ENCODE data around the gene DPP8.
"Not testable (repeated sequence)": the region's sequence is repeated elsewhere in the genome, so short reads cannot be mapped to it uniquely, and the experiment has no call there.

Gene DPP8

GRCh38 chr15:65524226-65524625 is 6.7 kb upstream of the DPP8 start:
- DNase-seq (ENCODE audit: low spot score): no peak

GRCh38 chr15:65521350-65521749 is 3.9 kb upstream of the DPP8 start:
- no peak for DNase-seq (ENCODE audit: low spot score)

DNA sequence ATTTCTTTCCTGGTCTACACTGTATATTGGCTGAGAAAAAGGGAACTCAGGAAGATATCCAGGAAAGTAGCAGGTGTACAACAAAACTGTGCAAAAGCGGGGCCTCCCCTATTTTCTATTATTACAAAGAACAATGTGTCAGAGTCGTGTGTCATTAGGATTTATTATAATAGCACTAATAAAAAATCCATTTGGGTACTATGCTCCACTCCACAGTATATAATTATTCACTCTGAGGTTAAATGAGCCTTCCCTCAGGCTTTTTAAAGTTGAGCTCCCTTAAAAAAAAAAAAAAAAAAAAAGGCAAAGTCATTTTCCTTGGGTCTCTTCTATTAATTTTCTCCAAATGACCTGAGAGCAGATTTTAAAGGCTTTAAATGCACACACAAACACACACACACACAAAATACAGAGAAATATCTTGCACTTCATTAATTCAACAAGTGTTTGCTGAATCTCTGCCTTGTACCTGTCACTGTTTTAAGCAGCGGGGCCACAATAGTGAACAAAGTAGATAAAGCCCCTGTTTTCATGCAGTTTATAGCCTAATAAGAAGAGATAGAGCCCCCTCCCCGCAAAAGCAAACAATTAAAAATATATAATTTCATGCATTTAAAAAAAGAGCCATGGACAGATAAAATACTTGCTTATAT is 1.3 kb upstream of the DPP8 start:
- no peak for DNase-seq (ENCODE audit: low spot score)

DNA sequence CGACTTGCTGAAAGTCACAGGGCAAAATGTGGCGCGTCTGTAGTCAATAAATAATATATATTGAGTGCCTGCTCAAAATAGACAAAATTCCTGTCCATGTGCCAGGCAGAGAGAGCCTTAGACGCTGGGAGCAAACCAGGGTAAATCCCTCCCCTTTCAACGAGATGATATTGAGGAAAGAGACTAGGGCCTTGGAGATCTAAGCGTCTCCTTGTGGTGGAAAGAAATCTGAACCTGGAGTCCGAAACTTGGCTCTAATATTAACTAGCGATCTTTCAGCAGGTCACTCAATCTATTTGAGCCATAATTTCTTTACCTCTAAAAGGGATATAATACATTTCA is 348 bp upstream of the DPP8 start:
- DNase-seq (ENCODE audit: low spot score): no peak

GRCh38 chr15:65512807-65513416 is 4.6 kb downstream of the DPP8 start:
- no peak for DNase-seq (ENCODE audit: low spot score)

- no peak for DNase-seq (ENCODE audit: low spot score)
These were observed 5.3 kb downstream of the DPP8 start for GRCh38 chr15:65512189-65512588.

DNA sequence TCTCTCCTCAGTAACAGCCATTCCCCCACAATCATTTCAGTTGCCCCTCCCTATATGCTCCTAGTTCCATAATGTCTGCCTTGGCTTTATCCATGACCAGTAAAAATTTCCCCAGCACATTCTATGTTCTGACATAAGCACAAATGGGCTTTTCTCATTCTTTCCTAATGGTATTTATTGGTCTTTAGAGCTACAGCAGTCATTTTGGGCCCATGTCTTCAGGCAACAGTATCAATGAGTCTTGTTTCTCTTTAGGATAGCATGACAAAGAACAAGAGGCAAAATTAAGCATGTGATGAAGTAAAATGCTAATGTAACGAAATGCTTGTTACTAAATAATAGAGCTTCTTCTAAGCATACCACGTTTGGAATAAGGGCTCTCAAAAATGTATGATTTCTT is 8.2 kb downstream of the DPP8 start:
- no peak for DNase-seq (ENCODE audit: low spot score)

DNA sequence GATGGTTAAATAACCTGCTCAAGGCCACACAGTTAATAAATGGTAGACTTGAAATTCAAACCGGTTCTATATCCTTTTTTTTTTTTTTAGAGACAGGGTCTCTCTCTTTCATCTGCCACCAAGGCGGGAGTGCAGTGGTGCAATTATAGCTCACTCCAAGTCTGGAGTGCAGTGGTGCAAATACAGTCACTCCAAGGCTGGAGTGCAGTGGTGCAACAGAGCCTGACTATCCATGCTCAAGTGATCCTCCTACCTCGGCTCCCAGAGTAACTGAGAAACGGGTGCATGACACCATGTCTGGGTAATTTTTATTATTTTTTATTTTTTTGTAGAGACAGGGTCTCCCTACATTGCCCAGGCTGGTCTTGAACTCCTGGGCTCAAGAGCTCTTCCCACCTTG is 23.4 kb downstream of the DPP8 start:
- DNase-seq (ENCODE audit: low spot score): no peak

GRCh38 chr15:65484876-65485275 is 32.6 kb downstream of the DPP8 start:
- DNase-seq (ENCODE audit: low spot score): no peak

GRCh38 chr15:65476903-65477302 is 40.6 kb downstream of the DPP8 start:
- no peak for DNase-seq (ENCODE audit: low spot score)

- DNase-seq (ENCODE audit: low spot score): no peak
These were observed 46.6 kb downstream of the DPP8 start for GRCh38 chr15:65470866-65471265.

- DNase-seq (ENCODE audit: low spot score): no peak
These were observed 49.1 kb downstream of the DPP8 start for GRCh38 chr15:65468229-65468909.

DNA sequence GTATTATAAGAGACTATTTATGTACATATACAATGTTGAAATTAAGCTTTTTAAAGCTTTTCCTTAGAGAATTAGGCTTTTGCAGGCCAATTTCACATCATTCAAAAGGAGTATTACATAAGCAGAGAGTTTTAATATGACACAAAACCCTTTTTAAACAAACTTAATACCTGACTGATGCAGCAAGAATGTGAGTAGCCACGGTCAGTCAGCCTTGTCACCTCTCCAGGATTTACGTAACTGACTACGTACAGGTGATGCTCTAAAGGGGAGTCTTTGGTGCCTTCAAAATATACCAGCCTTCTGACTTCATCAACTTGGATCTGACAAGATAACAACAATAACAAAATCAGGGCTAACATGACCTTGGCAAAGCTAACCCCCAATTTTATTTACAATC is 50.6 kb downstream of the DPP8 start:
- DNase-seq (ENCODE audit: low spot score): no peak

DNA sequence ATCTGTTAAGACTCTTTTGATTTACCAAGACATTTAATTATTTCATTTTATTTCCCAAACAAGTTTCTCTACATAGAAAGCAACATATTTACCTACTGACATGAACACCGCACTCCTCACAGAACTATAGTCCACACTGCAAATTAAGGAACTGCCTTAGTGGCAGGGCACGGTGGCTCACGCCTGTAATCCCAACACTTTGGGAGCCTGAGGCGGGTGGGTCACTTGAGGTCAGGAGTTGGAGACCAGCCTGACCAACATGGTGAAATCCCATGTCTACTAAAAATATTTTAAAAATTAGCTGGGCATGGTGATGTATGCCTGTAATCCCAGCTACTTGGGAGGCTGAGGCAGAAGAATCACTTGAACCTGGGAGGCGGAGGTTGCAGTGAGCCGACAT is 54.4 kb downstream of the DPP8 start:
- not testable (repeated sequence) for DNase-seq (ENCODE audit: low spot score)

DNA sequence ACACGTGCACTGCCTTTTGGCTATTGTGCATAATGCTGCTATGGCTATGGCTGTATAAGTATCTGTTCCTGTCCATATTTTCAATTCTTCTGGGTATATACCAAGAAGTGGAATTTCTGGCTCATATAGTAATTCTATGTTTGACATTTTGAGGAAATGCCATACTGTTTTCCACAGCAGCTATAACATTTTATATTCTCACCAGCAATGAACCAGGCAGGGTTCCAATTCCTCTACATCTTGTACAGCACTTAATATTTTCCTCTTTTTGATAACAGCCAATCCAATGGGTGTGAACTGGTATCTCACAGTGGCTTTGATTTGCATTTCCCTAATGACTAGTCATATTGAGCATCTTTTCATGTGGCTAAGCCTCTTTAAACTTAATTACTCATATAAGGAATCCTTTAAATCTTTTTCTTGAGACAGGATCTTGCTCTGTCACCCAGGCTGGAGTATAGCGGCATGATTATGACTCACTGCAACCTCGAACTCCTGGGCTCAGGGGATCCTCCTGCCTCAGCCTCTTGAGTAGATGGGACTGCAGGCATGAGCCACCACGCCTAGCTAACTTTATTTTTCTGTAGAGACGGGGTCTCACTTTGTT is 56.6 kb downstream of the DPP8 start:
- no peak for DNase-seq (ENCODE audit: low spot score)

DNA sequence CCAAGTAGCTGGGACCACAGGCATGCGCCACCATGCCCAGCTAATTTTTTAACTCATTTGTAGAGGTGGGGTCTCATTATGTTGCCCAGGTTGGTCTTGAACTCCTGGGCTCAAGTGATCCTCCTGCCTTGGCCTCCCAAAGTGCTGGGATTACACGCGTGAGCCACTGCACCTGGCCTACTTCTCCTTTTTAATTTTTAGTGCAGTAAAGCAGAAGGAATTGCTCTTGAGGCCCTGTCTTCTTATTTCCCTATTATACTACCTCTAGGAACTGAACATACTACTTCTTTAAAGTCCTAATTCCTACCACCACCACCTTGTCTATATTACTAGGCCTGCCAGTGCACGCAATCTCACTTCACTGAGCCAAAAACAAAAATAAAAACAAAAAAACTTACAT is 62.2 kb downstream of the DPP8 start:
- DNase-seq (ENCODE audit: low spot score): not testable (repeated sequence)

DNA sequence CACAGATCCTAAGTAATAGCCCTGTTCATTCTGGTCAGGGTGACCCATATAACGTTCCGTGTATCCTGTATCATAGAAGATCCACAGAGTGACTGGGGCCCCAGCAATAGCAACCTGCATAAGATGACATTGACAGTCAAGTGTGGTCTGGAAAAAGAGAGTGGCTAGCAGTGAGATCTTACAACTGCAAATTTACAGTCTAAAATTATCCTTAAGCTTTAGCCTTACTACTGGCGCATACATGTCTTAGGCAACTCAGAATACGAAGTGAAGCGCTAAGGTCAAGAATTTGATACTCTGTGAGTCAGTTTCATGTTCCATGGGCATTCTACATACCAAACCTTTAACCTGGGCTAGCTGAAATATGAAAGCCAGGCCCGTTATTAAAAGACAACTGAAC is 65.5 kb downstream of the DPP8 start:
- DNase-seq (ENCODE audit: low spot score): no peak

- DNase-seq (ENCODE audit: low spot score): no peak
These were observed 66.9 kb downstream of the DPP8 start for GRCh38 chr15:65450556-65450955.

- DNase-seq (ENCODE audit: low spot score): no peak
These were observed 70.3 kb downstream of the DPP8 start for GRCh38 chr15:65447145-65447544.

DNA sequence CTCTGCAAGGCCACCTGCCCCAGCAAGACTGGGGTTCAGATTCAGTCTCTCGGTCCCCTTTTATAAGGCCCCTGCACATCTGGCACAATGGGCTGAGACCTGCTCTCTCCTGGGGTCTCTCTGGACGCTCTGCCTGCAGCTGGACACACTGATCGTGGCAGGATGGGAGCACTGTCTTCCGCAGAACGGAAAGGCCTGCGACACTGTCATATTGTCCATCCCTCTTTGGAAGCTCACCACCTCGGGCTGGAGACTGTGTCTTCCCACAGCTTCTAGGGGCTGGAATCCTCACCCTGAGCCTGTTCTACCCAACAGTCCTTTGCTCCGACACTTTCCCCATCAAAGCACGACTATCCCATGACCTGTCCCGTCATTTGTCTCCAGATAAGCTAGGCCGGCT is 83.3 kb downstream of the DPP8 start:
- no peak for DNase-seq (ENCODE audit: low spot score)

DNA sequence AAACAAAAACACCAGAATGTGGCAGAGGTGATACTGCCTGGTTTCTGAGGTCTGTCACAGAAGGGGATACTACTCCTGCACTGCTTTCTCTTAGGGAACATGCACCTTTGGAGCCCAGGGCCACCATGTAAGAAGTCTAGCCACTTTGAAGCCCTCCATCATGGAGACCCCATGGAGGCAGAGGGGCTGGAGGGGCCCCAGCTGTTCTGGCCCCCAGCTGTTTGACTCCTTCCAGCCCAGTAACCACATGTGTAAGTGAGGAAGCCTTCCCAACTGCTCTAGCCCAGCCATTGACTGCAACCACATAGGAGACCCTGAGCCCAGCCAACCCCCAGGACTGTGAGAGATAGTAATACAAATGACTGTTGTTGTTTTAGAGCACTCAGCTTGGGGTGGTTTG is 85.8 kb downstream of the DPP8 start:
- no peak for DNase-seq (ENCODE audit: low spot score)

GRCh38 chr15:65426216-65426853 is 91.2 kb downstream of the DPP8 start:
- no peak for DNase-seq (ENCODE audit: low spot score)

GRCh38 chr15:65424683-65425082 is 92.8 kb downstream of the DPP8 start:
- no peak for DNase-seq (ENCODE audit: low spot score)

All from LoVo (cell line).